ENCODE measurements around the gene POLE2. TPM values are rescaled to one million over a fixed set of nuclear protein-coding genes. Genes with fewer than 3 reads are reported as not detected.

Gene POLE2, protein sequence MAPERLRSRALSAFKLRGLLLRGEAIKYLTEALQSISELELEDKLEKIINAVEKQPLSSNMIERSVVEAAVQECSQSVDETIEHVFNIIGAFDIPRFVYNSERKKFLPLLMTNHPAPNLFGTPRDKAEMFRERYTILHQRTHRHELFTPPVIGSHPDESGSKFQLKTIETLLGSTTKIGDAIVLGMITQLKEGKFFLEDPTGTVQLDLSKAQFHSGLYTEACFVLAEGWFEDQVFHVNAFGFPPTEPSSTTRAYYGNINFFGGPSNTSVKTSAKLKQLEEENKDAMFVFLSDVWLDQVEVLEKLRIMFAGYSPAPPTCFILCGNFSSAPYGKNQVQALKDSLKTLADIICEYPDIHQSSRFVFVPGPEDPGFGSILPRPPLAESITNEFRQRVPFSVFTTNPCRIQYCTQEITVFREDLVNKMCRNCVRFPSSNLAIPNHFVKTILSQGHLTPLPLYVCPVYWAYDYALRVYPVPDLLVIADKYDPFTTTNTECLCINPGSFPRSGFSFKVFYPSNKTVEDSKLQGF
- 9.4 TPM for total RNA-seq

DNA sequence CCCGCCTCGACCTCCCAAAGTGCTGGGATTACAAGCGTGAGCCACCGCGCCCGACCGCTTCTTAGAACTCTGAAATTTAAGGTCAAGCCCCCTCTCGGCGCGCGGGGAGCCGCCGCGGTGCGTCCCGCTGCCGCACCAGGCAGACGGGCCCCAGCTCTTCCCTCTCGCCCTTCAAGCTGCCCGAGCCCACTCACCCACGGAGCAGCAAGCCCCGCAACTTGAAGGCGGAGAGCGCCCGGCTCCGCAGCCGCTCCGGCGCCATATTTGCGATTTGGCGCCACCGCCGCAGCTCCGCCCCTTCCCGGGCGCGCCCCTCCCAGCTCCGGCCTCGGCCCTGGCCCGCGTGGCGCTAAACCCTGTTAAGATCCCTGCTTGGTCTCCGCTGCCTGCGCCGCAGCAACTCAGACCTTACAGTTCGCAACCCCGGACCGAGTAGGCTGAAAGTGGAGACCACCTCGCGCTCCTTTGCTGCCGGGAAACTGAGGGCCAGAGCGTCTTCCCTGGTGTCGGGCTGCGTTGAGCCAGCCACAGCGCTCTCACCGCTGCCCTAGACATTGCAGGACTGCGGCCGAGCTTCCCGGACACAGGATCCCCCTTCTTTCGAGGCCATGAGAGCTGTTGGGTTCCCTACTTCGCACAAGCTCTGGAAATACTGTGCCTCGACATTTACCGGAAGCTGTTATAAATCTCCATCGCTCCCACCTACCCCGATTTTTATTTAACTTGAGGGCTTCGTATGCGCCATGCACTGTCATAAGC lies at the start of gene POLE2:
TSS of gene POLE2 (minus strand) at position 273 of the 759 bp plus-strand sequence. CDS start at position 262, 11 bp downstream.

DNA sequence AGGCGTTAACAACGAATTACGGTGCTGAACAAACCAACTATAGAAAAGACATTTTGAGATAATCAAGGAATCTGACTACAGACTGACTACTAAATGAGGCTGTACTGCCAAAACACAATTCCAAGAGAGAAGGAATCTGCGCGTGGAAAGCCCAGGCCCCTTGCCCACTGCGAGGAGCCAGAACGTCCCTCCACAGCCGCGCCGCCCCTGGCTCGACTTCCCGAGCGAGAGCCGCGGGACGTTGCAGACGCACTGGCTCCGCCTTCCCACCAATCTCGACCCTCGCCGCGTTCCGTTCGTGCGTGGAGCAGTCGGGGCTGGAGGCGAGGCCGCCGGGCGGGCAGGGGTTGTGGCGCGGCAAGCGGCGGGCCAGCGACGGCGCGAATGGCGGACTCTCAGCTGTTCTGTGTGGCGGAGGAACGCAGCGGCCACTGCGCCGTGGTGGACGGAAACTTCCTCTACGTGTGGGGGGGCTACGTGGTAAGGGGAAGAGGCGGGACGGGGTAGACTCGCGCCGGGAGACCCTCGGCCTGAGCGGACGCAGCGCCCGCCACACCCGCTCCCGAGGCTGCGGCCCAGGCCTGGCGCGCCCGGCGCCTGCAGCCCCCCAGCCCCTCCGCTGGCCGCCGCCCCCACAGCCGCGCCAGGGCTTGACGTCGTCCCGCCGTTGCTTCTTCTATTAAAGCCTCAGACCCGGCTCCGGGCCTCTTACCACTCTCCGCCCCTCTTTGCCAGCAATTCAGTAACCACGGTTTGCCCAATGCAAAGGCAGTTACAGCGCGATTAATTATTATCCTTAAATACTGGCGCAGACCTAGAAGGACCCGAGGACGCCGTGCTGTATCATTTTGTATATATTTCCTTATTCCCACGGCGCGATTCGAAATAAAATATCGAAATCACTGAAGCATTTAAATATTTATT lies 5.1 kb upstream of the POLE2 start, which contains the start of gene KLHDC1:
TSS of gene KLHDC1 (plus strand) at position 310 of the 924 bp plus-strand sequence. CDS start at position 385, 75 bp downstream.

DNA sequence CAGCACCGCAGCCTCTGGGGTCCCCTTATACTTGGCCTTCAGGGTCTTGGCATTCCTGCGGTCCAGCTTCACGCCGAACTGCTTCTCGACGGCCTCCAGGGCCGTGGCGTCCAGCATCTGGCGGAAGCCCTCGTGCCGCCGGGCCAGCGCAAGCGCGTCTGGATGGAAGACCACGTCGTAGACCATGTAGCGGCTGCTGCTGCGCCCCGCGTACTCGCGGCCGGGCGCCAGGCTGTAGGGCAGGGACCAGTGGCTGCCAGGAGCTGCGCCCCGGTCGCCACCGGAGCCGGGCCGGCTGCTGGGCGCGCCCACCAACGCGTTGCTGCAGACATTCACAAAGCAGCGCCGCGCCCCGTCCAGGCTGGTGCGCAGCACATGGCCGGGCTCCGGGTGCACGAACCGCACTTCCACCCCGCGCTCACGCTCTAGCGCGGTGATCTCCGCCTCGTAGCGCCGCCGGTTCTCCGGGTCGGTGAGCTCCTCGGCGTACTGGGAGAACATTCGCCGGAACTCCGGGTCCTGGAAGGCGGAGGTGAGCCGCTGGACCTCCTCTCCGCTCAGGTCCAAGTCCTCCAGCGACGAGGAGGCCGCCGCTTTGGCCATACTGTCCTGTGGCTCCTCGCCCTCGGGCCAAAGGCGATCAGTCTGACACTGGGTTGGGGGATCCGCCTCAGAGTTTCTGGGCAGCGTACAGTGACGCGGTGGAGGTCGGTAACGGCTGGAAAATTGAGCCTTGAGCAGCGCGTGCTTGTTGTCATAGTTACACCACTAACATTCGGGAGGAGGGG lies 53.3 kb downstream of the POLE2 start, which contains the start of gene DNAAF2:
TSS of gene DNAAF2 (minus strand) at position 698 of the 788 bp plus-strand sequence. CDS start at position 603, 95 bp downstream.

DNA sequence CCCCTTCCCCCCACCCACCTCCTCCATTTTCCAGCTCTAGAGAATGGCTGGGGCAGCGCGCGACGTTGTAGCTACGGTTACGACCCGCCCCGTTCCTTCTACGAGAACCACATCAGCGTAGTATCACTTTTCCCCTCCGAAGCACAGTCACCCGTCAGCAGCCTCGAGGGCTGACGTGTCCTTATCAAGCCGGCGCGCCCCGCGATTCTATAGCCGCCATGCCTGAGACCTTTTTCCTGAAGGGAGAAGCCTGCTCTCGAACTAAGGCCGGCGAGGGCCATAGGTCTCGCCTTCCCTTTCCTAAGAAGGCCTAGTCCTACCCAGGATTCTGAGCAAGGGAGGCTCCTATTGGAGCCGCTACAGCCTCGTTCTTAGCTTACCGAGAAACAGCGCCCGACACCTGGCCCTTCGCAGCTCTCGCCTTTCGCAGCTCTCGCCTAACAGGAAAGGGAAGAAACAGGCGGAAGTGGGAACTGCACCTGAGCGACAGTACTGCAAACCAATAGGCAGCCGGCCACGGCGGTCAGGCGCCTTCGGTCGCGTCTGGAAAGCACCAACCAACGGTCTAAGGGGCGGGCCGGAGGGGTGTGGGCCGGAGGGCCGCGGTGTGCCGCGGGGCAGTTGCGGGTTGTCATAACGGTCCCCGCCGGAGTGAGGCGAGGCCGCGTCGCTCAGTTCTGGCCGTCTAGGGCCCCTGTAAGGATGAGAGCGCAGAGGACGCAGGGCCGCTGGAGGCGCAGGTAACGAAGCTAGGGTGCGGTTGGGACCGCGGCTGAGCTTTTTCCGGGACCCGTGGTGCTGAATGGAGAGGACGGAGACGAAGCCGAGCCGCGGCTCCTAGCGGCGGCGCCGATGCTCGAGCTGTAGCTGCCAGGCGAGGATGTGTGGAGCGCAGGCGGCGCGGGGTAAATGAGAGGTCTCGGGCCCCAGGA lies 67.6 kb downstream of the POLE2 start, which contains the start of the genes MGAT2 and RPL36AL:
TSS of gene MGAT2 (plus strand) at position 618 of the 932 bp plus-strand sequence. CDS start 470 bp downstream, outside the sequence.
TSS of gene RPL36AL (minus strand) at position 445 of the 932 bp plus-strand sequence. CDS start 1,522 bp downstream, outside the sequence.

DNA sequence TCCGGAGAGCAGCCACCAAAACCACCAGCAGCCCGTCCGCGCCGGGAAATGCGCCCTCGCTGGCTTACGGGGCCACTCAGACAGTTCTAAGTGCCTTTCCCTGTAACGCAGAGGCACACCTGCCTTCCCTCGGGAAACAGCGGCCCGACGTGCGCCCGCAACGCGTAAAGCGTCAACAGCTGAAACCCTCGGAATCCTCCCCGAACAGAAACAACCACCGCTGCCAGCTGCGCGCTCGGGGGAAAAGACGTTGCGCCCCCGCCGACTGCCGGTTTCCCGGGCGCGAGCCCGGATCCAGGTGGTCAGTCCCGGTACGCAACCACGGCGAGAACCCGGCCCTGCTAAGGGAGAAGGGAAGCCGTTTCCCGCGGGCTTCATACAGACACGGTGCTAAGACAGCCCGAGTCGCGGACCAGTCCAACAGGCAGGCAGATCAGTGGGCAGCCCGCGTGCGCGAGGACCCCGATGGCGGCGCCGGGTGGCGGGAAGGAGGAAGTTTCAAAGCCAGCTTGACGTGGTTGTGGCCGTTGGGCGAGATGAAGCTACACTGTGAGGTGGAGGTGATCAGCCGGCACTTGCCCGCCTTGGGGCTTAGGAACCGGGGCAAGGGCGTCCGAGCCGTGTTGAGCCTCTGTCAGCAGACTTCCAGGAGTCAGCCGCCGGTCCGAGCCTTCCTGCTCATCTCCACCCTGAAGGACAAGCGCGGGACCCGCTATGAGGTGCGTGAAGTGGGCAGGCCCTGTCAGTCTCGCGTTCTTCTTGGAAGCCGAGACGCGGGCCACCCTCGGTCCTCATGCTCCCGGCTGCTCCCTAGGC lies 89.3 kb downstream of the POLE2 start, which contains the start of gene LRR1:
TSS of gene LRR1 (plus strand) at position 456 of the 816 bp plus-strand sequence. CDS start at position 537, 81 bp downstream.

Small RNA genes within 50 kb of the gene (small RNA-seq; reads per million reads assigned to genes)
- gene AL139099.3 (ENCODE audit: low replicate concordance) (not detected), gene RNU6ATAC30P (ENCODE audit: low replicate concordance) (not detected)

Other genes starting within 250 kb of the POLE2 start
- 1,735 TPM for gene RPS29, start 101.8 kb downstream of the POLE2 start, total RNA-seq
- 4.7 TPM for gene LRR1, start 89.3 kb downstream of the POLE2 start, total RNA-seq
- gene RPL36AL, start 67.6 kb downstream of the POLE2 start, total RNA-seq = 102 TPM
- 29.1 TPM for gene MGAT2, start 67.4 kb downstream of the POLE2 start, total RNA-seq
- gene DNAAF2, start 53.0 kb downstream of the POLE2 start, total RNA-seq = 13.1 TPM
- gene KLHDC1, start 4.9 kb upstream of the POLE2 start, total RNA-seq = 16.6 TPM
- gene KLHDC2, start 79.9 kb upstream of the POLE2 start, total RNA-seq = 155 TPM
- gene NEMF, start 164.6 kb upstream of the POLE2 start, total RNA-seq = 187 TPM
- gene ARF6, start 204.9 kb upstream of the POLE2 start, total RNA-seq = 32.2 TPM